ENCODE results near the gene CCDC85C.

The CCDC85C gene

DNA sequence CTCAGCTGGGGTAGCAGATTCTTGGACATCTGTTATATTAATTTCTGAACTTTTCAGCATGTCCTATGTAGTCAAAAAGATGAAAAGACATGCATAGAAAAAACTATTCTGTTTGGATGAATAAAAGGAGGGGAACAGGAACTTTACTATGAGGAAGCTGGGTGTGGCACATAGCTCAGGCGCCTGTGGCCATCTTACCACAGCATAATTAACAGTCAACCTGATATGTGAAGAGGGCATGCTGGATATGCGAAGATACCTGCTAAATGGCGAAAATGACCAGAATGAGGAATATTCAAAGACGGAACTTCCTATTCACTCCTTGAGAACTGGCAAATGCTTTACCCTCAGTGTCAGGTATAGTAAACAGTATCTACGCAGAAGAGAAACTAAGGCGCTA lies 141.8 kb downstream of the CCDC85C start:
- DNase-seq (ENCODE audit: insufficient read length, low spot score) (no peak), FAIRE-seq (no peak)

DNA sequence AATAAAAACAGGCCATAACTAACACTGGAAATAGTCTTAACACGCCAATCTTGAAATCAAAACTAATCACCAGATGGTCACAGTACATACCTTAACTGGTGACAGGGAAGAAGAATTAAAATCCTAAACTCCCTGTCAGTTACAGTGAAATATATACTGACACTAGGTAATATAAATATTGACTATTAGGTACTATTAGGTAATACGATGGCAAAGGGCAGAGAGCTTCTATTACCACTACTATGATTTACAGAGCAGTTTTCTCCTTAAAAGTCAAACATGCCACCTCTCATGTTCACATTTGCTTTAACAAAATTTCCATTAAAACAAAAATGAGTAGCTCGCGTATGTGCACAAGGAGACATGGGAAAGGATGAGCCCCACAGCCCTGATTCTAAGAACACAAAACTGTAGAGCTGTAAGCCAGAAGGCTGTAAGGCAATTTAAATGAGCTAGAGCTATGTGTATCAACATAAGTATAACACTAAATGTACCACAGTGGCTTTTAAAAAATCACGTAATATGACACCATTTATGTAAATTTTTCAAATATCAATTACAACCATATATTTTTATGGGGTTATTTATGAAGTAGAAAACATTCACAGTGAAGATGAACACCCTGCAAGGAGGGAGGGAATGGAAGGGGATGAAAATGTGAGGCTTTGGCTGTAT lies 142.5 kb downstream of the CCDC85C start:
- no peak for DNase-seq (ENCODE audit: insufficient read length, low spot score)

DNA sequence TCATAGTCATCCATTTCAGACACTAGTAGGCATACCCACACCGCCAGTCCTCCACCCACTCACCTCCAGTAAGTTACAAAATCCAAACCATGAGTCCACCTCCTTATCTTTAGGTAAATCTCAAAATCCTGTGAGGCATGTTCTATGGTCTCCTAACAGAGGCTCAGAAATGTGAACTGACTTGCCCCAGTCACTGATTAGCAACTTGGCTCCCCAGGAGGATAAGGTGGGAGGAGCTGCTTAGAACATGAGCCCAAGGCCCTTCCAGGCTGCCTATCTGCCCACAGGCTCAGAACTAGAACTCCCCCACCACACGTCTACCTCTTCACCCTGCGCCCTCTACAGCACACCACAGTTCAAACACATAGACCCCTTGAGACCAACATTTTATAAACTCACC lies 143.2 kb downstream of the CCDC85C start:
- FAIRE-seq (no peak), DNase-seq (ENCODE audit: insufficient read length, low spot score) (no peak)

More for the DNA sequence above, 142.5 kb downstream of the CCDC85C start:
- FAIRE-seq, result no peak

DNA sequence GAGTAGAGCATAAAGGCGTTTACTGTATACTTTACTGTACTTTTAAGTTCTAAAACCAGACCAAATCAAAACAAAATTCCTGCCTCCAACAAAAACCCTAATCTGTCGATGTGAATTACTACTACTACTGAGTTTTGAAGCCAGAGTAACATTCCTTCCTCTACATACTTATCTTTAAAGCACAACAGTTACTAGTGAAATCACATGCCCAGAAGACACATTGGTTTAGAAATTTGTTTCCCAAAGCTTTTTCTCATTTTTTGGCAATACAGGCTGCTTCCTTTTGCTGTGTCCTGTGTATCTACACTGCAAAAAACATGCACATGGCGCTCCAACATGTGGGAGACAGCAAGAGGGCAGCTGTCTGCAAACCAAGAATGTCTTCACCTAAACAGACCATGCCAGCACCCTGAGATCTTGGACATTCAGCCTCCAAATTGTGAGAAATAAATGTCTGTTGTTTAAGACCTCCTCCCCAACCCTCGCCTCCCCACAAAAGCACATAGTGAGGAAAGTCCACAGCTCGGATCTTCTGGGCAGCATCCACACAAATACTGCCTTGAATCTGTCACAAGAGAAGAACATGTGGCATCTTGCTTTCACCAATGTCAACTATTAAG lies 144.4 kb downstream of the CCDC85C start:
- DNase-seq (ENCODE audit: insufficient read length, low spot score) (no peak), FAIRE-seq (no peak)

DNA sequence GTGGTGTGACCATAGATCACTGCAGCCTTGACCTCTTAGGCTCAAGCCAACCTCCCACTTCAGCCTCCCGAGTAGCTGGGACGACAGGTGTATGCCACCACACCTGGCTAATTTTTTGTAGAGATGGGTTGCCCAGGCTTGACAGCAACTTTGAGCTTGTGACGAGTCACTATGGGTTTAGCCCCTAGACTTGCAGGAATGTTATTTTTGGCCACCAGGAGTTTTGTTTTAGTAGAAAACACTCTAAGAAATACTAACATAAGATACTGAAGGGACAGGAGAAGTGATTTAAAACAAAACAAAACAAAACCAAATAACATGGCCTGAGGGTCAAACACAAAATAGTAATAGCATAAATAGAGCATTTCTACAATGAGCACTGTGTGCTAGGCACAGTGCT lies 149.8 kb downstream of the CCDC85C start:
- DNase-seq (ENCODE audit: insufficient read length, low spot score) (no peak), FAIRE-seq (no peak)

DNA sequence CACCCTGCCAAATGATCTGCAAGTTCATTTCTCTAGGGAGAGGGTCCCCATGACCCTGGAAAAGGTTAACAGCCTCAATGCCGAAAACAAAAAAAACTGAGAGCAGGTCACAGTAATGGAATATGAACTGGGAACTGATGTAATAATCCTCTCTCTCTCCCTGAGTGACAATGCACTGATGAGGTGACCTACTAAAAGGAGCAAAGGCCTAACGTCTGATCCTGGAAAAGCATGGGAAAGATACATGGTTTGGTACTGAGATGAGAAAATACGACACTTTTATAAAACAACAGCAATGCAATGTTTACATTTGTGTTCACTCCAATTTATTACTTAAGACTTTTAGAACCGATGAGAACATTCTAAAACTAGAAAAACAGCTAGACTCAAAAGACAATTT lies 151.0 kb downstream of the CCDC85C start:
- no peak for DNase-seq (ENCODE audit: insufficient read length, low spot score)
- FAIRE-seq, result no peak

DNA sequence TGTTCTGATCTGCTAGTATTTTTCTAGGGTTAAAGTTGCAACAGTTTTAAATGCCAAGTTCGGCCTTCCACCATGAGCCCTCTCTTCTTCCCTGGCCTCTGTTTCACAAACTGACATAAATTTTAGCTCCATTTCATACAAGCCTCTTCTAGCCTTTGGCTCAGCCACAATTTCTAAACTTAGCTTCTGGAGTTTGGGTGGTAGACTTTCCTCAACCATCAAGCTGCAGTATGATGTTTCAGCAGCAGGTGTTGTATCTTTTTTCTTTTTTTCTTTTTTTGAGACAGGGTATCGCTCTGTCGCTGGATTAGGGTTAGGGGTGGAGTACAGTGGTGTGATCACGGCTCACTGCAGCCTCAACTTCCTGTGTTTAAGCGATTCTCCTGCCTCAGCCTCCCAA lies 152.8 kb downstream of the CCDC85C start:
- no peak for FAIRE-seq
- DNase-seq (ENCODE audit: insufficient read length, low spot score), result no peak

DNA sequence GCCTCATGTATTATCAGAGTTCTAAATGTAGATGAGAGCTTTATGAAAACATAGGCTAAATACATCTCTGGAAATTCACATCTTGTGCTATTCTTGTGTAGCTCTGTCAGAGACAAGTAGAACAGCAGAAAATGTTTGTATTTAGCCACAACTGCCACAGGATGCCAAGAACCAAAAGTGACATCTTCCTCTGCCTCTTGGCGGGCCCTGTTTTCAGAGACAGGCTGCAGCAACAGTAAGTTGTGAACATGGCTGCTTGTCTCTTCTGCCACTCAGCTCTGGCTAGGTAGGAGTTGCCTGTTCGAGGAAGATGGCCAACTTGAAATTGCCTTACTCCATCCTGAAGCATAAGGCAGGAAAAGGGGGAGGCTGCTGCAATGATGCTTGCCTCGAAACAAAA lies 153.7 kb downstream of the CCDC85C start:
- FAIRE-seq (no peak), DNase-seq (ENCODE audit: insufficient read length, low spot score) (no peak)
